Endodermal cell (in vitro differentiated cells): ENCODE data around the gene SAXO2. TPM values are rescaled to one million over a fixed set of nuclear protein-coding genes. Genes with fewer than 3 reads are reported as not detected.
"Not testable (repeated sequence)": the region's sequence is repeated elsewhere in the genome, so short reads cannot be mapped to it uniquely, and the experiment has no call there.

ENCODE experiments used
- DNase-seq: peaks from one replicate; pipeline ENCODE4 v3.0.0-alpha.2; 2017
- H3K27ac ChIP-seq: 2 replicates; pipeline ENCODE4 v1.5.1; 2013; ENCODE audit warnings: mild to moderate bottlenecking, low read depth, low read length, moderate library complexity
- H3K27me3 ChIP-seq: 2 replicates; pipeline ENCODE4 v1.6.1; 2013; ENCODE audit warnings: mild to moderate bottlenecking, low read length, moderate library complexity; ENCODE audit not compliant: insufficient read depth, control insufficient read depth, poor library complexity, severe bottlenecking
- H3K36me3 ChIP-seq: 2 replicates; pipeline ENCODE4 v1.7.0; 2013; ENCODE audit warnings: mild to moderate bottlenecking, low read length, moderate library complexity; ENCODE audit not compliant: control insufficient read depth, insufficient read depth
- H3K4me1 ChIP-seq: one replicate; pipeline ENCODE4 v1.7.0; 2013; ENCODE audit warnings: low read length; ENCODE audit not compliant: control insufficient read depth, insufficient read depth
- H3K4me3 ChIP-seq: 2 replicates; pipeline ENCODE4 v1.5.1; 2013; ENCODE audit warnings: mild to moderate bottlenecking, low read length, moderate library complexity
- H3K9ac ChIP-seq: 2 replicates; pipeline ENCODE4 v1.6.1; 2013; ENCODE audit warnings: mild to moderate bottlenecking, low read length, moderate library complexity; ENCODE audit not compliant: poor library complexity, severe bottlenecking; ENCODE audit errors: extremely low read depth
- H3K9me3 ChIP-seq: 2 replicates; pipeline ENCODE4 v1.6.1; 2013; ENCODE audit warnings: mild to moderate bottlenecking, low read length, moderate library complexity; ENCODE audit not compliant: control insufficient read depth
- H3K27ac Mint-ChIP-seq: 2 replicates; pipeline ENCODE4 v1.8.0; 2020; ENCODE audit warnings: mixed read lengths
- H3K27me3 Mint-ChIP-seq: 2 replicates; pipeline ENCODE4 v1.8.0; 2021; ENCODE audit warnings: mild to moderate bottlenecking, mixed read lengths; ENCODE audit not compliant: insufficient read depth
- H3K36me3 Mint-ChIP-seq: 2 replicates; pipeline ENCODE4 v1.8.0; 2020; ENCODE audit warnings: low read depth, mixed read lengths
- H3K4me1 Mint-ChIP-seq: 2 replicates; pipeline ENCODE4 v1.8.0; 2020; ENCODE audit warnings: mixed read lengths
- H3K4me3 Mint-ChIP-seq: 2 replicates; pipeline ENCODE4 v1.8.0; 2020; ENCODE audit warnings: mild to moderate bottlenecking, moderate library complexity, mixed read lengths
- H3K9me3 Mint-ChIP-seq: 2 replicates; pipeline ENCODE4 v1.8.0; 2020; ENCODE audit warnings: mild to moderate bottlenecking, mixed read lengths
- CTCF ChIP-seq: fragments of 200-600 bp; sonication (generic); conservative IDR thresholded peaks from 2 replicates; pipeline ENCODE4 v1.5.0; 2021; ENCODE audit warnings: antibody characterized with exemption, mild to moderate bottlenecking
- WGBS, 2 experiments: methylation state at CpG; one replicate each; pipeline versions ENCODE4 v1.1.5 to v1.1.7; 2013; ENCODE audit warnings: missing lambda C conversion rate in 2 of 2, mixed read lengths in 1 of 2; ENCODE audit not compliant: insufficient coverage in 1 of 2, insufficient read length in 1 of 2; 5-methylcytosine and 5-hydroxymethylcytosine counted together
- total RNA-seq, 2 donors: library from RNA; stranded (reverse); fragmentation: NEBNext Ultra II Directional in 1 of 2; extraction: Animal tissue kit (Norgen Biotek cat#: 25700) in 1 of 2; gene quantifications; 2 replicates in 1 of 2; 3 replicates in 1 of 2; pipeline ENCODE4 v1.2.1, GENCODE V29; 2021

SAXO2 gene
- total RNA-seq, 2 donors from 2014 or later = 17.6 to 23.9 TPM

GRCh38 chr15:82228750-82229149, 33.9 kb upstream of the SAXO2 start:
- WGBS, 2 experiments = 100% methylated on average over 1 of the region's 1 CpG; no CpG with 5 or more reads in 1 of the 2 experiments
- Histone ChIP-seq H3K27ac (no peak overlapping the region), H3K27me3 (no peaks in the 10 kb centered on the region), H3K4me3 (no peak overlapping the region), H3K9ac (no peak overlapping the region), H3K36me3 (peaks cover 68% of the 10 kb centered on the region), H3K9me3 (no peaks in the 10 kb centered on the region), H3K4me1 (peaks cover 4% of the 10 kb centered on the region)
- H3K36me3 Mint-ChIP-seq = peaks cover 40% of the 10 kb centered on the region
- no peaks in the 10 kb centered on the region for H3K27me3 Mint-ChIP-seq
- no peak for TF ChIP-seq CTCF
- DNase-seq = no peak
- H3K9me3 Mint-ChIP-seq = no peaks in the 10 kb centered on the region
- H3K27ac Mint-ChIP-seq = no peak overlapping the region
- H3K4me1 Mint-ChIP-seq = peaks cover 12% of the 10 kb centered on the region
- H3K4me3 Mint-ChIP-seq = no peak overlapping the region

DNA sequence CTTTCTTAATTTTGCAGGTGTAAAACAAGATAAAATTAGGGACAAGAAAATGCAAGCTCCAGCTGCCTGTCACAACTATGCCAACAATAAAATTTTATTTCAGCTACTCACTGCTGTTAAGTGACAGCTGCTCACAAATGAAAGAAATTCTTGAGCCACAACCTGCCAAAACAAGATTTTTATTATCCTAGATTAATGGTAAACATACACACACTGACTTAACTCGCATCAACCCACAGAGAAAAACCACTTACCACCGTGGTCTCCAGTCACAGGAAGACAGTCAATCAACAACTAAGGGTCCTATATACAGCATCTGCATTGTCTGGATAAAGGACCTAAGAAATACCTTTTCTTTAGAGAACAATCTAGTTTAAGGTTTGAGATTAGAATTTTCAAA, 31.4 kb upstream of the SAXO2 start:
- Mint-ChIP-seq H3K4me1 (peaks cover 12% of the 10 kb centered on the region), H3K27me3 (no peaks in the 10 kb centered on the region), H3K9me3 (no peaks in the 10 kb centered on the region), H3K4me3 (no peak overlapping the region), H3K27ac (no peak overlapping the region), H3K36me3 (peaks cover 37% of the 10 kb centered on the region)
- Histone ChIP-seq H3K36me3 (peaks cover 59% of the 10 kb centered on the region), H3K27me3 (no peaks in the 10 kb centered on the region), H3K9me3 (no peaks in the 10 kb centered on the region), H3K4me3 (no peak overlapping the region), H3K4me1 (peaks cover 4% of the 10 kb centered on the region), H3K9ac (no peak overlapping the region), H3K27ac (no peak overlapping the region)
- 100% methylated on average over 2 of the region's 2 CpGs for WGBS, 2 experiments
- TF ChIP-seq CTCF = no peak
- no peak for DNase-seq

GRCh38 chr15:82231842-82232241, 30.8 kb upstream of the SAXO2 start:
- no peak overlapping the region for H3K4me3 Mint-ChIP-seq
- Histone ChIP-seq H3K9ac (no peak overlapping the region), H3K4me3 (no peak overlapping the region), H3K27me3 (no peaks in the 10 kb centered on the region), H3K9me3 (no peaks in the 10 kb centered on the region), H3K36me3 (peaks cover 59% of the 10 kb centered on the region), H3K4me1 (peaks cover 4% of the 10 kb centered on the region), H3K27ac (no peak overlapping the region)
- WGBS, 2 experiments = 85 to 100% methylated on average over 2 of the region's 2 CpGs
- H3K9me3 Mint-ChIP-seq = no peaks in the 10 kb centered on the region
- H3K36me3 Mint-ChIP-seq = peaks cover 37% of the 10 kb centered on the region
- peak overlapping the region; percentile 26 for H3K27ac Mint-ChIP-seq
- DNase-seq = no peak
- TF ChIP-seq CTCF = no peak
- peaks cover 12% of the 10 kb centered on the region for H3K4me1 Mint-ChIP-seq
- H3K27me3 Mint-ChIP-seq = no peaks in the 10 kb centered on the region

GRCh38 chr15:82237944-82238534, 24.6 kb upstream of the SAXO2 start:
- peaks cover 49% of the 10 kb centered on the region for H3K36me3 Mint-ChIP-seq
- H3K9me3 ChIP-seq, H3K27ac Mint-ChIP-seq, H3K4me3 Mint-ChIP-seq, H3K4me3 ChIP-seq, DNase-seq, H3K4me1 ChIP-seq, H3K27me3 ChIP-seq, H3K27ac ChIP-seq, H3K27me3 Mint-ChIP-seq, H3K9me3 Mint-ChIP-seq, H3K4me1 Mint-ChIP-seq, H3K9ac ChIP-seq: not testable (repeated sequence)
- 93 to 100% methylated on average over 2 of the region's 3 CpGs for WGBS, 2 experiments
- peaks cover 62% of the 10 kb centered on the region for H3K36me3 ChIP-seq
